PC-9 (cell line): ENCODE results near the gene LIMA1. TPM values are rescaled to one million over a fixed set of nuclear protein-coding genes. Genes with fewer than 3 reads are reported as not detected.

ENCODE experiments used
- BruUV-seq: library from RNA; stranded (reverse); fragments of 400-500 nt; replicated peaks from 2 replicates; lab custom pipeline; 2021; lab: Mats Ljungman, UMichigan
- CTCF ChIA-PET: fragments of 300-600 bp; sonication (Branson Sonifier 250); formaldehyde crosslinking; loops from one replicate; lab custom pipeline; 2022; ENCODE audit warnings: antibody characterized with exemption; lab: Charles Lee
- POLR2A ChIA-PET: fragments of 300-600 bp; sonication (Branson Sonifier 250); formaldehyde crosslinking; loops from one replicate; lab custom pipeline; 2022; ENCODE audit warnings: antibody characterized with exemption; ENCODE audit not compliant: unreplicated experiment; lab: Charles Lee
- DNase-seq, 2 experiments: peaks; one replicate each; pipeline versions ENCODE4 v3.0.0 to v3.0.0-alpha.2; 2015 to 2022; ENCODE audit warnings: mixed read lengths in 1 of 2
- H2AFZ ChIP-seq: fragments of 200-600 bp; sonication (generic); 2 replicates; pipeline ENCODE4 v1.8.1; 2017; ENCODE audit warnings: antibody characterized with exemption
- H3F3A ChIP-seq: fragments of 200-600 bp; sonication (generic); 2 replicates; pipeline ENCODE4 v1.8.1; 2017; ENCODE audit warnings: antibody characterized with exemption, mild to moderate bottlenecking, low read depth; ENCODE audit not compliant: insufficient read depth
- H3K27ac ChIP-seq: fragments of 200-600 bp; sonication (generic); 2 replicates; pipeline ENCODE4 v1.6.1; 2016; ENCODE audit warnings: mixed run types
- H3K27me3 ChIP-seq: fragments of 200-600 bp; sonication (generic); 2 replicates; pipeline ENCODE4 v1.6.1; 2016; ENCODE audit warnings: low read depth, mixed run types; ENCODE audit not compliant: insufficient read depth
- H3K36me3 ChIP-seq: fragments of 200-600 bp; sonication (generic); 2 replicates; pipeline ENCODE4 v1.6.1; 2016; ENCODE audit warnings: low read depth, mixed run types
- H3K4me1 ChIP-seq: fragments of 200-600 bp; sonication (generic); replicated peaks from 2 replicates; pipeline ENCODE4 v1.6.1; 2016; ENCODE audit warnings: mixed run types; ENCODE audit not compliant: insufficient read depth
- H3K4me2 ChIP-seq: fragments of 200-600 bp; sonication (generic); 2 replicates; pipeline ENCODE4 v1.6.1; 2017; ENCODE audit warnings: mixed run types
- H3K4me3 ChIP-seq: fragments of 200-600 bp; sonication (generic); 2 replicates; pipeline ENCODE4 v1.6.1; 2016; ENCODE audit warnings: mixed run types
- H3K79me2 ChIP-seq: fragments of 200-600 bp; sonication (generic); 2 replicates; pipeline ENCODE4 v1.6.1; 2017; ENCODE audit warnings: low read depth, mixed run types
- H3K9me2 ChIP-seq: fragments of 200-600 bp; sonication (generic); 2 replicates; pipeline ENCODE4 v1.8.1; 2017; ENCODE audit warnings: mild to moderate bottlenecking; ENCODE audit not compliant: insufficient read depth
- H3K9me3 ChIP-seq: fragments of 200-600 bp; sonication (generic); 2 replicates; pipeline ENCODE4 v1.8.1; 2016; ENCODE audit warnings: low read depth; ENCODE audit not compliant: insufficient read depth
- H4K20me1 ChIP-seq: fragments of 200-600 bp; sonication (generic); 2 replicates; pipeline ENCODE4 v1.8.1; 2017; ENCODE audit not compliant: insufficient read depth
- EZH2 ChIP-seq: fragments of 200-600 bp; sonication (generic); IDR thresholded peaks from 2 replicates; pipeline ENCODE4 v1.8.0; 2017; ENCODE audit warnings: antibody characterized with exemption, low read depth
- intact Hi-C: fragments of 100-400 bp; cut with micrococcal nuclease; formaldehyde crosslinking; loops from one replicate; pipeline ENCODE4 v1.10.0; 2022; ENCODE audit not compliant: unreplicated experiment
- total RNA-seq: library from RNA; stranded (reverse); gene quantifications from 2 replicates; pipeline ENCODE4 v1.2.3, GENCODE V29; 2021
- TF ChIP-seq, protein P1 (sequence below): fragments of 200-600 bp; sonication (generic); conservative IDR thresholded peaks from 2 replicates; pipeline ENCODE4 v1.6.1; 2017; ENCODE audit warnings: mixed run types, antibody characterized with exemption, mild to moderate bottlenecking, moderate library complexity

LIMA1 gene
- total RNA-seq, 1 experiment from 2014 or later: 98.6 TPM

- Histone ChIP-seq H4K20me1 (no peaks in the 10 kb centered on the region), H3K9me3 (no peaks in the 10 kb centered on the region), H3K9me2 (no peaks in the 10 kb centered on the region), H3K27me3 (no peaks in the 10 kb centered on the region), H3K79me2 (peaks cover 84% of the 10 kb centered on the region), H3K4me3 (no peak overlapping the region), H3K4me2 (no peak overlapping the region), H2AFZ (no peak overlapping the region), H3K36me3 (peaks cover 13% of the 10 kb centered on the region; the same call in 1 of the 2 replicates), H3K4me1 (peaks cover 66% of the 10 kb centered on the region), H3F3A (peaks cover 22% of the 10 kb centered on the region), H3K27ac (no peak overlapping the region)
- ChIA-PET POLR2A (no interaction called here), CTCF (interaction anchor here (0.6 kb wide), 1 partner anchor 8 kb away, joined by 3 read pairs; no protein-coding TSS in a partner anchor)
- intact Hi-C loops: no loop called here
- TF ChIP-seq EZH2: no peak
- TF ChIP-seq, protein P1, sequence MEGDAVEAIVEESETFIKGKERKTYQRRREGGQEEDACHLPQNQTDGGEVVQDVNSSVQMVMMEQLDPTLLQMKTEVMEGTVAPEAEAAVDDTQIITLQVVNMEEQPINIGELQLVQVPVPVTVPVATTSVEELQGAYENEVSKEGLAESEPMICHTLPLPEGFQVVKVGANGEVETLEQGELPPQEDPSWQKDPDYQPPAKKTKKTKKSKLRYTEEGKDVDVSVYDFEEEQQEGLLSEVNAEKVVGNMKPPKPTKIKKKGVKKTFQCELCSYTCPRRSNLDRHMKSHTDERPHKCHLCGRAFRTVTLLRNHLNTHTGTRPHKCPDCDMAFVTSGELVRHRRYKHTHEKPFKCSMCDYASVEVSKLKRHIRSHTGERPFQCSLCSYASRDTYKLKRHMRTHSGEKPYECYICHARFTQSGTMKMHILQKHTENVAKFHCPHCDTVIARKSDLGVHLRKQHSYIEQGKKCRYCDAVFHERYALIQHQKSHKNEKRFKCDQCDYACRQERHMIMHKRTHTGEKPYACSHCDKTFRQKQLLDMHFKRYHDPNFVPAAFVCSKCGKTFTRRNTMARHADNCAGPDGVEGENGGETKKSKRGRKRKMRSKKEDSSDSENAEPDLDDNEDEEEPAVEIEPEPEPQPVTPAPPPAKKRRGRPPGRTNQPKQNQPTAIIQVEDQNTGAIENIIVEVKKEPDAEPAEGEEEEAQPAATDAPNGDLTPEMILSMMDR: no peak
- no TSS peak for BruUV-seq
- no peak for DNase-seq
Measured at GRCh38 chr12:50279501-50279900, 3.8 kb downstream of the LIMA1 start.

DNA sequence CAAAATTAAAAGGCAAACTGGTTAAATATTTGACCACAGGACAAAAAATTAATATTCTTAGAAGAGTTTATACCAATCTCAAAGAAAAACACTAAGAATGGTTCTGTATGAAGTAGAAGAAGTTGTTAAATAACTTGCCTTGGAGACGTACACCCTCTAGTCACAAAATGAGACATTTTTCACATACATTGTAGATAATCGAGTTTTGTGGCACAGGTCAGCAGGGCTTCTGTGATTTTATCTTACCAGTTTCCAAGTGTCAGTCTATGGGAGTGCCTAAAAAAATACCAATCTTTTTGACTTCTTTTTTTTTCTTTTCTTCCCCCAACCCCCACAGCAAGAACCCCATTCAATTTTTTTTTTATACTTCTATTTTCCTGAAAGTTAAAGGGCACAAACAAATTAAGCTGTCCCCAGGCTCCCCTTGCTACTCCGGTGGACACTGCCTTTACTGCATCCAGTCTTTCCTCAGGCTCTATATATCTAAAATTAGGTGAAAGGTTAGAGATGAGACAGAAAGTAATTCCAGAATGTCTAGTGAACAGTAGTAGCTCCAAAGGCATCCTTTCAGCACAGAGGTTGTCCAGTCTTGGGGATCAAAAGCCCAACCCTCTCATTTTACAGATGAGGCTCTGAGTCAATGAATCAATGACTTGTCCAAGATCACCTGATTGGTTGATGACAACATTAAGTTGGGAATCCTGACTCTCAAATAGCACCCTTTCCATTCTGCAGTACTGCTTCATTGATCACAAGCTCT is 6.2 kb downstream of the LIMA1 start:
- H3K4me1 ChIP-seq: peaks cover 65% of the 10 kb centered on the region
- H3K9me3 ChIP-seq: no peaks in the 10 kb centered on the region
- no peak for DNase-seq
- TF ChIP-seq, protein P1: no peak; the same call in 1 of the 2 replicates
- TF ChIP-seq EZH2: no peak
- H2AFZ ChIP-seq: no peak overlapping the region
- no peak overlapping the region; the same call in 1 of the 2 replicates for H3K27ac ChIP-seq
- no peaks in the 10 kb centered on the region for H4K20me1 ChIP-seq
- peaks cover 81% of the 10 kb centered on the region for H3K79me2 ChIP-seq
- ChIA-PET POLR2A (interaction anchor here (0.6 kb wide), 1 partner anchor 124 kb away, joined by 3 read pairs; no protein-coding TSS in a partner anchor), CTCF (no interaction called here)
- peaks cover 24% of the 10 kb centered on the region for H3F3A ChIP-seq
- intact Hi-C loops: no loop called here
- H3K4me3 ChIP-seq: no peak overlapping the region
- 0 out of 2 replicates have a peak overlapping the region, but pooled peaks have one; percentile 6 for H3K4me2 ChIP-seq
- no TSS peak for BruUV-seq
- H3K27me3 ChIP-seq: no peaks in the 10 kb centered on the region
- no peaks in the 10 kb centered on the region for H3K9me2 ChIP-seq
- peaks cover 17% of the 10 kb centered on the region; the same call in 1 of the 2 replicates for H3K36me3 ChIP-seq

GRCh38 chr12:50276068-50276467 is 7.3 kb downstream of the LIMA1 start:
- Histone ChIP-seq H3K9me3 (no peaks in the 10 kb centered on the region), H3K4me1 (peaks cover 55% of the 10 kb centered on the region), H3K36me3 (peaks cover 17% of the 10 kb centered on the region; the same call in 1 of the 2 replicates), H3K79me2 (peaks cover 79% of the 10 kb centered on the region), H2AFZ (no peak overlapping the region), H4K20me1 (no peaks in the 10 kb centered on the region), H3K4me2 (peak overlapping the region; percentile 33), H3F3A (peaks cover 28% of the 10 kb centered on the region), H3K4me3 (no peak overlapping the region), H3K9me2 (no peaks in the 10 kb centered on the region), H3K27me3 (no peaks in the 10 kb centered on the region), H3K27ac (peak overlapping the region; percentile 64)
- intact Hi-C loops: no loop called here
- ChIA-PET CTCF (interaction anchor here (0.5 kb wide), 1 partner anchor 293 kb away, joined by 3 read pairs; no protein-coding TSS in a partner anchor), POLR2A (interaction anchor here (0.6 kb wide), 1 partner anchor 72 kb away, joined by 4 read pairs; no protein-coding TSS in a partner anchor)
- BruUV-seq: no TSS peak
- TF ChIP-seq EZH2: no peak
- TF ChIP-seq, protein P1: no peak
- DNase-seq: no peak
